Activated B cell treated with CpG ODN at 0.5 μM for 24 hours (primary cell): ENCODE data around the gene ARHGEF11. TPM values are rescaled to one million over a fixed set of nuclear protein-coding genes. Genes with fewer than 3 reads are reported as not detected.

Source experiments
- ATAC-seq: fragments of 200-7000 bp; cut with Tn5 transposase; one replicate; pipeline ENCODE4 v1.10.0; 2021; ENCODE audit warnings: low read depth, mild to moderate bottlenecking, moderate library complexity
- CTCF ChIA-PET: fragments of 350-600 bp; sonication (Branson Sonifier 250); formaldehyde crosslinking; loops from one replicate; lab custom pipeline; 2021; ENCODE audit warnings: antibody characterized with exemption; lab: Charles Lee
- POLR2A ChIA-PET: fragments of 350-600 bp; sonication (Branson Sonifier 250); formaldehyde crosslinking; loops from one replicate; lab custom pipeline; 2021; ENCODE audit warnings: antibody characterized with exemption; lab: Charles Lee
- DNase-seq: peaks from one replicate; pipeline ENCODE4 v3.0.0; 2022
- H3K27ac Mint-ChIP-seq: one replicate; pipeline ENCODE4 v1.8.0; 2020; ENCODE audit warnings: mixed read lengths
- H3K27me3 Mint-ChIP-seq: one replicate; pipeline ENCODE4 v1.8.0; 2021; ENCODE audit warnings: mixed read lengths
- H3K36me3 Mint-ChIP-seq: one replicate; pipeline ENCODE4 v1.8.0; 2021; ENCODE audit warnings: low read depth, mixed read lengths
- H3K4me1 Mint-ChIP-seq: one replicate; pipeline ENCODE4 v1.8.0; 2021; ENCODE audit warnings: mixed read lengths
- H3K4me3 Mint-ChIP-seq: one replicate; pipeline ENCODE4 v1.8.0; 2020; ENCODE audit warnings: mild to moderate bottlenecking, mixed read lengths
- H3K9me3 Mint-ChIP-seq: one replicate; pipeline ENCODE4 v1.8.0; 2020; ENCODE audit warnings: mixed read lengths
- intact Hi-C: fragments of 100-400 bp; cut with micrococcal nuclease; formaldehyde crosslinking; loops from one replicate; pipeline ENCODE4 v1.15.1; 2024
- total RNA-seq: library from RNA; stranded (reverse); gene quantifications from 2 replicates; pipeline ENCODE4 v1.2.3, GENCODE V29; 2022
- TF ChIP-seq, protein P1 (sequence below): fragments of 200-600 bp; IDR thresholded peaks from one replicate; pipeline ENCODE4 v1.8.0; 2022; ENCODE audit warnings: antibody characterized with exemption, mild to moderate bottlenecking

The ARHGEF11 gene
- total RNA-seq, 1 donor from 2014 or later, result 0.95 TPM

DNA sequence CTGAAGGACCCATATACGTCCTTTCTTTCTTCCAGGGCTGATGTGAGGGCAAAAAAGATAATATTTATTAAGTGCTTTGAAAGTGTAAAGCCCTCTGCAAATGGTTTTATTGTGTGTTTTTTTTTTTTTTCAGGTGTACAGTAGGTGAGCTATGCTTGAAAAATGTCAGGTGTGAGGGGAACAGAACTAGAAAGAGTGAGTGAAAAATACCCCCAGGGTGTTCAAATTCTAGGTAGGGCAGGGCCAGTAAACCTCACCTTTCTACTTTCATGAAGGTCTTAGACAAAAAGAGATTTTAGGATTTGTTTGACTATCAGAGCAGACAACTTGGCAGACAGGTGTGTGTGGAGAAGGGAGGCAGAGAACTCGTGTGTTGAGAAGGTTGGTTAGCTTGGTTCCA lies 51.3 kb downstream of the ARHGEF11 start:
- peaks cover 26% of the 10 kb centered on the region for H3K27me3 Mint-ChIP-seq
- POLR2A ChIA-PET, result no interaction called here

DNA sequence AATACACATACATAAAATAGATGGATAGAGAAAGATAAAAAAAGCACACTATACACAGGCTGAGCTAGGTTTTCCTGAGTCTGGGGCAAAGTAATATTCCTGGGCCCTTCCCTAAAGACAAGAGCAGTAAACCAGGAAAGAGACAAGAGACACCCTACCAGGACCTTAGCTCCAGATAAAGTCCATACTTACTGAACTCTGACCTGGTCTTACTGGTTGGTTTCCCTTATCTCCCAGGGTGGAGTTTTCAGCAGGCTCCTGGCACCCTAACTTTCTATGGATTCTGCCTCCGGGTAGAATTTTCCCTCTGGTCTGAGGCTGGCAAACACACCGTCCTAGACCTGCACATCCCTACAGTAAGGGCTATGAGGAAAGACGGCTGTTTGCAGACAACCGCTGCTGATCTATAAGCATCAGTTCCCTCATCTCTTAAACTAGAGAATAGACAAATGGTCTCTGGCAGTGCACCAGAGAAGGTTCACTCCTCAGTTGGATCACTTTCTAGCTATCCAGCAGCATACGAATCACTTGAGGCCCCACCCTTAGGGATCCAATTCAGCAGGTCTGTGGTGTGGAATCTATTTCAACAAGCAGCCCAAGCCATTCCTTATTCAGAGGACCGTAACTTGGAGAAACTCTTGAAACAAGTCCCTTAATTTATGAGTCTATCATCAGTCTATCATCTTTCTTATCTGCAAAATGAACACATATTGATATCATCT lies 52.0 kb downstream of the ARHGEF11 start:
- TF ChIP-seq, protein P1, sequence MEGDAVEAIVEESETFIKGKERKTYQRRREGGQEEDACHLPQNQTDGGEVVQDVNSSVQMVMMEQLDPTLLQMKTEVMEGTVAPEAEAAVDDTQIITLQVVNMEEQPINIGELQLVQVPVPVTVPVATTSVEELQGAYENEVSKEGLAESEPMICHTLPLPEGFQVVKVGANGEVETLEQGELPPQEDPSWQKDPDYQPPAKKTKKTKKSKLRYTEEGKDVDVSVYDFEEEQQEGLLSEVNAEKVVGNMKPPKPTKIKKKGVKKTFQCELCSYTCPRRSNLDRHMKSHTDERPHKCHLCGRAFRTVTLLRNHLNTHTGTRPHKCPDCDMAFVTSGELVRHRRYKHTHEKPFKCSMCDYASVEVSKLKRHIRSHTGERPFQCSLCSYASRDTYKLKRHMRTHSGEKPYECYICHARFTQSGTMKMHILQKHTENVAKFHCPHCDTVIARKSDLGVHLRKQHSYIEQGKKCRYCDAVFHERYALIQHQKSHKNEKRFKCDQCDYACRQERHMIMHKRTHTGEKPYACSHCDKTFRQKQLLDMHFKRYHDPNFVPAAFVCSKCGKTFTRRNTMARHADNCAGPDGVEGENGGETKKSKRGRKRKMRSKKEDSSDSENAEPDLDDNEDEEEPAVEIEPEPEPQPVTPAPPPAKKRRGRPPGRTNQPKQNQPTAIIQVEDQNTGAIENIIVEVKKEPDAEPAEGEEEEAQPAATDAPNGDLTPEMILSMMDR, result no peak
- Mint-ChIP-seq H3K9me3 (no peaks in the 10 kb centered on the region), H3K4me1 (no peaks in the 10 kb centered on the region), H3K27ac (no peak overlapping the region), H3K27me3 (peaks cover 25% of the 10 kb centered on the region), H3K36me3 (no peaks in the 10 kb centered on the region), H3K4me3 (no peak overlapping the region)
- intact Hi-C loops, result no loop called here
- DNase-seq (no peak), ATAC-seq (no peak)
- ChIA-PET POLR2A (no interaction called here), CTCF (no interaction called here)

More for the DNA sequence above, 51.3 kb downstream of the ARHGEF11 start:
- ATAC-seq (no peak), DNase-seq (no peak)
- no peaks in the 10 kb centered on the region for H3K4me1 Mint-ChIP-seq
- H3K9me3 Mint-ChIP-seq, result no peaks in the 10 kb centered on the region
- no peak overlapping the region for H3K4me3 Mint-ChIP-seq
- H3K27ac Mint-ChIP-seq, result no peak overlapping the region
- no peaks in the 10 kb centered on the region for H3K36me3 Mint-ChIP-seq
- CTCF ChIA-PET, result no interaction called here
- TF ChIP-seq, protein P1, result no peak
- intact Hi-C loops, result no loop called here

DNA sequence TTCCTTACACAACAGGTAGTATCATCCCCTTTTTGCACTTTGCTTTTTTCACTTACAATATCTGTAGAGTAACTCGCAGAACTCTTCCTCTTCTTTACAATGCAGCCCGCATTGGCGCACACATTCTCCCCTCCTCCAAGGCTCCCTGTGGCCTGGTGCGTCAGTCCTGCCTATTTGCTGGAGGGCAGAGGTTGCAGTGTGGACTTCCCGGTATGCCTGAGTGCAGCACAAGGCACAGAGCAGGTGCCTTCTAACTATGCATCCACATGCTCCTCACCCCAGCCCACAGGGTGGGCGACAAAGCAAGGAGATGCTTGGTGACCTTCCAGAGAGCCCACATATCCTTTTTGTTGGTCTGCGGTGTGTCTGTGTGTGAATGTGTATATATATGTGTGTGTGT lies 53.3 kb downstream of the ARHGEF11 start:
- Mint-ChIP-seq H3K27ac (no peak overlapping the region), H3K27me3 (peaks cover 18% of the 10 kb centered on the region), H3K36me3 (no peaks in the 10 kb centered on the region), H3K9me3 (no peaks in the 10 kb centered on the region), H3K4me3 (no peak overlapping the region), H3K4me1 (no peaks in the 10 kb centered on the region)
- ATAC-seq (no peak), DNase-seq (no peak)
- ChIA-PET POLR2A (no interaction called here), CTCF (no interaction called here)
- intact Hi-C loops, result no loop called here
- TF ChIP-seq, protein P1, result no peak

DNA sequence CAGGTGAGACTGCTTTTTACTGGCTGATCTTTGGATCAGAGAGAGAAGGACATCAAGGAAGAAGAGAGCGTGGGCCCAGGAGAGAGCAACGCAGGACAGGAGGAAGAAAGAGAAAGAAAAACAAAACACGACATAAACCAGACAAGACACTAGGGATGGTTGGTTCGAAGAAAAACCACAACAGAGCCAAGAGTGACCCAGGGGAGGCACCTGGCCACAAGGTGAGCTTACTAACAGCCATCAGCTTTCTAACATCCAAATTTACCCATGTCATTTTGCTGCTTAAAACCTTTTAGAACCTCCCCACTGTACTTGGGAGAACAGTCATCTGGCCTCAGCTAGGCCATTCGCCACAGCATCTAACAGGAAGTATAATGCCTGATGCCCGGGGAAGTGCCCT lies 57.8 kb downstream of the ARHGEF11 start:
- no peak for DNase-seq
- no peak for ATAC-seq
- intact Hi-C loops, result no loop called here
- POLR2A ChIA-PET, result no interaction called here
- Mint-ChIP-seq H3K4me3 (no peak overlapping the region), H3K4me1 (no peaks in the 10 kb centered on the region), H3K27me3 (peaks cover 11% of the 10 kb centered on the region), H3K9me3 (no peaks in the 10 kb centered on the region), H3K27ac (no peak overlapping the region), H3K36me3 (no peaks in the 10 kb centered on the region)
- CTCF ChIA-PET, result no interaction called here
- TF ChIP-seq, protein P1, result no peak

DNA sequence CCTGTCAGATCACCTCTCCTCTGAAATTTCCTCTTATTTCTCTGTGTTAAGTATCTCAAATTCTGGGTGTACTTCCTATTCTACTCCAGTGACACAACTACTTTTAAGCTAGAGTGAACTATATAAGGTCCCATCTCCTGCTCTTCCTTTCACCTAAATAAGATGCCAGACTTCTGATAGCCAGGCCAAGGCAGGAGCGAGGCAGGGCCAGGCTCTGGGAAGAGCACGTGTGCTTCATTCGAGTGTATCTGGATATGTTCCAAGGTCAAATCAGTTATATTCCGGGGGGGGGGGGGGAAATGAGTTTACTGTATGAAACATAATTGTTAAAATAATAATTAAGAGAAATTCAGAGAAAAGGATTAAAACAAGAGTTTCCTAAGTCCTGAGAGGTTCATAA lies 65.0 kb downstream of the ARHGEF11 start:
- no peak overlapping the region for H3K27ac Mint-ChIP-seq
- peaks cover 31% of the 10 kb centered on the region for H3K27me3 Mint-ChIP-seq
- no peaks in the 10 kb centered on the region for H3K4me1 Mint-ChIP-seq
- H3K9me3 Mint-ChIP-seq, result no peaks in the 10 kb centered on the region
- no peaks in the 10 kb centered on the region for H3K36me3 Mint-ChIP-seq
- H3K4me3 Mint-ChIP-seq, result no peak overlapping the region
- TF ChIP-seq, protein P1, result no peak
- intact Hi-C loops, result no loop called here
- ATAC-seq, result no peak
- ChIA-PET POLR2A (no interaction called here), CTCF (no interaction called here)
- no peak for DNase-seq
